IPS DF 4.7 (cell line): ENCODE data around the gene SPRR1A.
"Not testable (repeated sequence)": the region's sequence is repeated elsewhere in the genome, so short reads cannot be mapped to it uniquely, and the experiment has no call there.

Experiments used
- DNase-seq: peaks from one replicate; pipeline ENCODE4 v3.0.0-alpha.2; 2013; ENCODE audit warnings: low spot score; ENCODE audit errors: extremely low read depth

The SPRR1A gene

GRCh38 chr1:152972196-152972886 lies 11.5 kb upstream of the SPRR1A start:
- no peak for DNase-seq

- no peak for DNase-seq
These were observed 7.2 kb upstream of the SPRR1A start for GRCh38 chr1:152976688-152977087.

GRCh38 chr1:152977614-152978013 lies 6.3 kb upstream of the SPRR1A start:
- DNase-seq = no peak

GRCh38 chr1:152980676-152981075 lies 3.2 kb upstream of the SPRR1A start:
- no peak for DNase-seq

GRCh38 chr1:152981146-152981871 lies 2.6 kb upstream of the SPRR1A start:
- DNase-seq = no peak

- DNase-seq = no peak
These were observed 1.8 kb upstream of the SPRR1A start for GRCh38 chr1:152982076-152982475.

- DNase-seq = no peak
These were observed 647 bp upstream of the SPRR1A start for GRCh38 chr1:152983234-152983633.

- DNase-seq = no peak
These were observed 2.7 kb downstream of the SPRR1A start for GRCh38 chr1:152986578-152986977.

GRCh38 chr1:152993186-152993585 lies 9.3 kb downstream of the SPRR1A start:
- DNase-seq = no peak

GRCh38 chr1:152995842-152996241 lies 12.0 kb downstream of the SPRR1A start:
- no peak for DNase-seq

GRCh38 chr1:152996633-152997400 lies 12.9 kb downstream of the SPRR1A start:
- DNase-seq = no peak

- DNase-seq = no peak
These were observed 14.0 kb downstream of the SPRR1A start for GRCh38 chr1:152997901-152998300.

- no peak for DNase-seq
These were observed 14.6 kb downstream of the SPRR1A start for GRCh38 chr1:152998476-152998875.

- no peak for DNase-seq
These were observed 15.9 kb downstream of the SPRR1A start for GRCh38 chr1:152999818-153000217.

- no peak for DNase-seq
These were observed 16.4 kb downstream of the SPRR1A start for GRCh38 chr1:153000294-153000693.

- no peak for DNase-seq
These were observed 17.5 kb downstream of the SPRR1A start, which contains the start of gene SPRR3 for GRCh38 chr1:153001382-153001781. Gene SPRR3, plus strand, starts transcription at chr1:153001749. Its CDS starts 1,272 bp downstream, at chr1:153003021.

GRCh38 chr1:153011235-153011758 lies 27.4 kb downstream of the SPRR1A start:
- DNase-seq = not testable (repeated sequence)

- DNase-seq = not testable (repeated sequence)
These were observed 37.9 kb downstream of the SPRR1A start for GRCh38 chr1:153021829-153022228.

GRCh38 chr1:153022340-153022739 lies 38.5 kb downstream of the SPRR1A start:
- DNase-seq = not testable (repeated sequence)

- no peak for DNase-seq
These were observed 39.2 kb downstream of the SPRR1A start for GRCh38 chr1:153023109-153023508.

- DNase-seq = no peak
These were observed 40.5 kb downstream of the SPRR1A start for GRCh38 chr1:153024413-153024812.

- no peak for DNase-seq
These were observed 41.9 kb downstream of the SPRR1A start for GRCh38 chr1:153025797-153026196.
